C4-2B (cell line): ENCODE data around the gene NUP188.

Source experiments
- ZFX ChIP-seq: fragments of 450-650 bp; IDR thresholded peaks from 2 replicates; pipeline ENCODE4 v1.6.1; 2017
- TF ChIP-seq, protein P1 (sequence below): fragments of 450-650 bp; conservative IDR thresholded peaks from 2 replicates; pipeline ENCODE4 v1.5.1; 2017; ENCODE audit warnings: mild to moderate bottlenecking

DNA sequence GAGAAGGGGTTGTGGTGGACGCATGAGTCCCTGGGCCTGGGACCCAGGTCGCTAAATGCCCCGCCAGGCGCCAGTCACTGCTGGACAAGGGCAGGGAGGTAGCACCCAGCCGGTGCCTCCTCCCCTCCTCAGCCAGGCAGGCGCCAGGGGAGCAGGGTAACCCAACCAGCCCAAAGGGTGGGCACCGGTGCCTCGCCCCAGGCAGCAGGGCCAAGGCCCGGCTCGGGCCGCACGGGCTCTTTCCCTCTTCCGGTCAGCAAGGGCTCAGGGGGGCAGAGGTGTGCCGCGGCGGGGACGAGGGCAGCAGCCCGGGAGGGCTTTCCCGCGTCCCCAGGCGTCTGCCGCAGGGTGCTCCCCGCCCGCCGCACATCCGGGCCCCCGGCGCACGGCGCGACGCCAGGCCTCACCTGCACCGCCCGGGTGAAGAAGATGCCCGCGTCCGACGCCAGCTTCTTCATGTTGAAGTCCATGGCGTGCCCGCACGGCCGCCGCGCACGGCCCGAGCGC, 80.2 kb downstream of the NUP188 start:
- TF ChIP-seq, protein P1, sequence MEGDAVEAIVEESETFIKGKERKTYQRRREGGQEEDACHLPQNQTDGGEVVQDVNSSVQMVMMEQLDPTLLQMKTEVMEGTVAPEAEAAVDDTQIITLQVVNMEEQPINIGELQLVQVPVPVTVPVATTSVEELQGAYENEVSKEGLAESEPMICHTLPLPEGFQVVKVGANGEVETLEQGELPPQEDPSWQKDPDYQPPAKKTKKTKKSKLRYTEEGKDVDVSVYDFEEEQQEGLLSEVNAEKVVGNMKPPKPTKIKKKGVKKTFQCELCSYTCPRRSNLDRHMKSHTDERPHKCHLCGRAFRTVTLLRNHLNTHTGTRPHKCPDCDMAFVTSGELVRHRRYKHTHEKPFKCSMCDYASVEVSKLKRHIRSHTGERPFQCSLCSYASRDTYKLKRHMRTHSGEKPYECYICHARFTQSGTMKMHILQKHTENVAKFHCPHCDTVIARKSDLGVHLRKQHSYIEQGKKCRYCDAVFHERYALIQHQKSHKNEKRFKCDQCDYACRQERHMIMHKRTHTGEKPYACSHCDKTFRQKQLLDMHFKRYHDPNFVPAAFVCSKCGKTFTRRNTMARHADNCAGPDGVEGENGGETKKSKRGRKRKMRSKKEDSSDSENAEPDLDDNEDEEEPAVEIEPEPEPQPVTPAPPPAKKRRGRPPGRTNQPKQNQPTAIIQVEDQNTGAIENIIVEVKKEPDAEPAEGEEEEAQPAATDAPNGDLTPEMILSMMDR: no peak
- TF ChIP-seq ZFX: peak; percentile 94
